HG02981 (cell line): Measurements from ENCODE around the gene ATF6B.
"Not testable (repeated sequence)": the region's sequence is repeated elsewhere in the genome, so short reads cannot be mapped to it uniquely, and the experiment has no call there.

Source experiments
- ATAC-seq: cut with Tn5 transposase; IDR thresholded peaks from one replicate; pipeline ENCODE4 v1.9.1; 2021; ENCODE audit warnings: mild to moderate bottlenecking, moderate library complexity; ENCODE audit not compliant: unreplicated experiment

ATF6B gene

GRCh38 chr6:32083812-32084768 is 44.0 kb downstream of the ATF6B start:
- no peak for ATAC-seq

DNA sequence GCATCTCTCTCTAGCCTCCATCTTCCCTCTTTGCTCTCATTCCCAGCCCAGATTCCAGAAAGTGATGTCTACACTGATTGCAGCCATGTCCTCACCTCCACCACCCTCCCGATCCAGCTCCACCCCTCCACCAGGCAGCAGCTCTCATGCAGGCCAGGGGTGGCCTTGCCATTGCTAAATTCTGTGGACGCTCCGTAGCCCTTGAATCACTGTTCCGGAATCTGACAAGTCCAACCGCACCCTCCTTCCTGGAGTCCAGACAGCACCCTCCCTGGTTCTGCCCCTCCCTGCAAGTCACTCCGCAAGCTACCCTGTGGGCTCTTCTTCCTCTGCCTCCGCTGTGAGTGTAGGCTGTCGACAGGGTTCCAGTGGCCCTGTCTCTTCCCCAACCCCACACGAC is 45.1 kb downstream of the ATF6B start:
- ATAC-seq, result no peak

DNA sequence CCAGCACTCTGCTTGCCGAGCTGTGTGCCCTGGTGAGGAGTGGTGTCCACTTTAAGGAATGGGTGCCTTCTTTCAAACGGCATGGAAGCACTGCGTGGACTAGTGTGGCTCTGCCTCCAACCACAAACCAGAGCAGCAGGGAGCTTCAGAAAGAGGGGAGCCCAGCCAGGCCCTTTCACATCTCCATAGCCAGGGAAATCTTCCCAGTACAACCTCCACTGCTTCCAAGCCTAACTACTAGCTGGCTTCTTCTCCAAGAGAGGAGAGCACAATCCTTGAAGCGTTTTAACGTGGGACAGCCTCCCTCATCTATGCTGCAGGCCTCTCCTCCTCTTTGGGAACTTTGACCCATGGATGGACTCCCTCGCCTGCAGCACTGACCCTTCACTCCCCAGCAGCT is 45.6 kb downstream of the ATF6B start:
- no peak for ATAC-seq

DNA sequence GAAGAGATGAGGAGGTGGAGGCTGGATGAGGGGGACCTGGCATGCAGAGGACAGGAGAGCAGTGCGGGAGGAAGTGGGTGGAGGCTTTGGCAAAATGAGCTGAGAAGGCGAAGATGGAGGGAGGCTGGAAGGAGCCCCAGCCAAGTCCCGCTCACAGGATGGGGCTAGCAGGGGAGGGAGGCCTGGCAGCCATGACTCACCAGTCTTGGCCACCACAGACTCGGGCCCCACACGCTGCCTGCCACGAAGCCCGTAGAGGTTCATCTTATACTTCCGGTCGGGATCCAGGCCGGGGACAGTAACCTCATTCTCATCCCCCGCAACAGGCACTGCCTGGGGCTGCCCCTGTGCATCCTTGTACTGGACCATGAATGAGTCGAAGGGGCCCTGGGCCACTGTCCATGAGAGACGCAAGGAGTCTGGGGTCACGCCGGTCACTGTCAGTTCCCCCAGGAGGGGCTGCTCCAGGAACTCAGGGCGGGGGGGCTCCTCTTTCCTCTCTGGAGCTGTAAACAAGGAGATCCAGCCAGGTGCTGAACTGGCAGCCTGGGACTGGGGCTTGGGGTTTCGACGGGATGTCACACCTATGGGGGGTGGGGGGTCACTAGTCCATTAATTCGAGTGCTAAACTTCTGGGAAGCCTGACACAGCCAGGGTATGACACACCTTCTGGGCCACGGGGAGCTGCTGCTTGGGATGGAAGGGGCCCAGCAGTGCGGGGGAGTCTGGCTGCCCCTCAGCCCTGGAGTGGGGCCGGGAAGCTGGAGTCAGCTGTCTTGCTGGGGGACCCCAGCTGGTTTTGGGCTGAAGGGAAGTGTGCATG is 46.7 kb downstream of the ATF6B start:
- ATAC-seq, result no peak

- no peak for ATAC-seq
Observed at GRCh38 chr6:32079566-32080290, 48.3 kb downstream of the ATF6B start.

- no peak for ATAC-seq
Observed at GRCh38 chr6:32076321-32076809, 51.7 kb downstream of the ATF6B start.

DNA sequence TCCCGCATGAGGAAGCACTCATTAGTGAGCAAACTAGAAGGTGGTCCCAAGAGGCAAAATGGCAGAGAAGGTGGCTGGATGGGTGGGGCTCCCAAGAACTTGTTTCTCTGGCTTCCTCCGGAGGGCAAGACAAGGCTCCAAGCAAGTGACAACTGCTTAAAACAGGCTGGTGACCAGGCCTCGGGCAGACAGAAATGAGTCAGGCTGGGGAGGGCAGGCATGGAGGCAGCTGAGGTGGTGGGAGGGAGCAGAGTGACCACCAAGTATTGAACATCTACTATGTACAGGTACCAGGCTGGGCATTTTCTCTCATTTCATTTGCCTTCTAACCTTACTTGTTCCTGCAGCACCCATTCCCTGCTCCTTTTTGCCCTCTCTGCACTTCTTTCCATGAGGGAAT is 52.3 kb downstream of the ATF6B start:
- no peak for ATAC-seq

GRCh38 chr6:32074996-32075532 is 53.0 kb downstream of the ATF6B start:
- no peak for ATAC-seq

DNA sequence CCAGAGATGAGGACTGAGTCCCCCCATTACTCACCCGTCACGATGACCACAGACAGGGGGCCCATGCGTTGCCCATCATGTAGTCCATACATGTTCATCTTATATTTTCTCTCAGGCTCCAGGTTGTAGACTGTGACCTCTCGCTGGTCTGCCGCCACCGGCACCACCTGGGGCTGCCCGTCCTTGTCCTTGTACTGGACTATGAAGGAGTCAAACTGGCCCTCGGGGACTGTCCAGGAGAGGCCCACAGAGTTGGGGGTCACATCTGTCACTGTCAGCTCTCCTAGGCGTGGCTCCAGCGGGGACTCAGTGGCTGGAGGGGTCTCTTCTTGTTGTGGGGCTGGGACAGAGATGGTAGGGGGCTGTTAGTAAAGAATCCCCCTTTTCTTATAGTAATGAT is 54.4 kb downstream of the ATF6B start:
- no peak for ATAC-seq

DNA sequence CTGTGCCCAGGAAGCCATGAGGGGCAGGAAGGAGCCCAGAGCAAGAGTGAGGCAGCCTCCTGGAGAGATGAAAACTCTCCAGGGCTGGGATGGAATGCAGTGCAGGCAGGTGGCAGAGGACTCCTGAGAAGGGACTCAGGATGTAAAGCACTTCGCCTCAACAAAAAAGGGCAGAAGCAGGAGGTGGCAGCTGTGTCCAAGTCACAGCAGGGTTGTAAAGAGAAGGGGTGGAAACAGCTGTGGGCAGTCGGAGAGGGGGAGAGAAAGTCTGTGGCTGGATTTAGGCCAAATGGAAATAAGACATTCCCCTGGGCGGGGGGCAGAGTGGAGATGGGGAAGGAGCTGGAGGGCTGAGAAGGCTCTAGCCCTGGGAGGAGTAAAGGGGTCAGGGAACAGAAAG is 54.9 kb downstream of the ATF6B start:
- no peak for ATAC-seq

DNA sequence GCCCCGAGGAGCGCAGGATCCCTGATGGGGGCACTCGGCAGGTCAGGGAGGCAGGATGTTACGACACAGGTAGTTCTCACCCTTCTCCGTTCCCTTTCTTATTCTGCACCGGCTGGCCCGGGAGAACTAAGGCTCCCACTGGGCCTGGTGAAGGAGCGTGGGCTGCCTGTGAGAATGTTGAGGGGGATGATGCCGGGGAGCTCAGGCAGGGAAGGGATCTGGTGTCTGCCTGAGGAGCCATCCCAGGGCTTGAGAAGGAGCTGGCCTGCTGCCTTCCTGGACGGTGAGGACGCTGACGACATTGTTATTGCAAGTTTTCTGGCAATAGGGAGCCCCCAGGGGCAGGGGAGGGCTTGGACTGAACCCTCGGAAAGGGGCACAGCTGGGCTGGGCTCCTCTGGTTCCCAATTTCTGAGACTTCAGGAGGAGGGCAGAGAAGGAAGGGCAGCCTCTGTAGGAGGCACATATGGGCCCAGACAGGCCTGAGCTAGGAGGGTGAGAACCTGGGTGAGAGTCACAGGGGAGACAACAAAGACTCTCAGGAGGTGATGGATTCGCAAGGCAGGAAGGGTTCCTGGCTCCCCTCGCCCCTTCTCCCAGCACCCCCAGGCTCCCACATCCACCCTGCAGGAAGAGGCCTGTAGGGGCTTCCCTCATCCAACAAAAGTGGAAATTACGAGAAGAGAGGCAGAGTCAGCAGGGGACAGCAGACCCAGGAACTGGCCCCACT is 57.1 kb downstream of the ATF6B start:
- ATAC-seq, result no peak

GRCh38 chr6:32069878-32070515 is 58.0 kb downstream of the ATF6B start:
- ATAC-seq, result no peak

- ATAC-seq, result no peak
Observed at GRCh38 chr6:32069460-32069859, 58.6 kb downstream of the ATF6B start.

- ATAC-seq, result no peak
Observed at GRCh38 chr6:32068867-32069266, 59.2 kb downstream of the ATF6B start.

- not testable (repeated sequence) for ATAC-seq
Observed at GRCh38 chr6:32068315-32068714, 59.7 kb downstream of the ATF6B start.

DNA sequence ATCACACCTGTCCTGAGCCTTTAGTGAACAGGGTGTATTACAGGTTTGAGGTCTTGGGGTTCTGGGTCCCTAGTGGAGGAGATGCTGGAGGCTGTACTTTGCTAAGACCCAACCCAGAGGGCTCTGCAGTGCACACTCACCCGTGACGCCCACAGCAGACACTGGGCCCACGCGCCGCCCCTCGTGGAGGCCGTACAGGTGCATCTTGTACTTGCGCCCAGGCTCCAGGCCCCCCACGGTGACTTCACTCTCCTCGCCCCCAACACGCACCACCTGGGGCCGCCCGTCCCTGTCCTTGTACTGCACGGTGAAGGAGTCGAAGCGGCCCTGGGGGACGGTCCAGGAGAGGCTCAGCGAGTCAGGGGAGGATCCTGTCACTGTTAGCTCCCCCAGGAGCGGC is 60.5 kb downstream of the ATF6B start:
- ATAC-seq, result not testable (repeated sequence)
